HepG2 (cell line): ENCODE data around the gene ZMYND8. TPM values are rescaled to one million over a fixed set of nuclear protein-coding genes. Genes with fewer than 3 reads are reported as not detected.

Experiments used
- HES4 ChIP-seq: sonication (generic); formaldehyde crosslinking; IDR thresholded peaks from 2 replicates; pipeline ENCODE4 v1.9.0; 2021; ENCODE audit warnings: mild to moderate bottlenecking, missing genetic modification reagents, borderline replicate concordance
- KLF6 ChIP-seq: IDR thresholded peaks from 2 replicates; pipeline ENCODE4 v1.8.0; 2016; ENCODE audit warnings: missing biosample characterization, missing genetic modification reagents
- MAX ChIP-seq: IDR thresholded peaks from 2 replicates; pipeline ENCODE4 v1.6.1; 2012; ENCODE audit warnings: inconsistent platforms
- MTA1 ChIP-seq: sonication (generic); formaldehyde crosslinking; IDR thresholded peaks from 2 replicates; pipeline ENCODE4 v1.4.0; 2020; ENCODE audit warnings: missing genetic modification reagents, mild to moderate bottlenecking, borderline replicate concordance
- PRPF4 ChIP-seq: fragments of 200-400 bp; formaldehyde crosslinking; IDR thresholded peaks from 2 replicates; pipeline ENCODE4 v1.6.1; 2016; ENCODE audit warnings: low read length, low read depth; ENCODE audit not compliant: poor library complexity, severe bottlenecking
- SAFB2 ChIP-seq: sonication (generic); formaldehyde crosslinking; IDR thresholded peaks from 2 replicates; pipeline ENCODE4 v1.5.1; 2020; ENCODE audit warnings: missing genetic modification reagents, low read depth, mild to moderate bottlenecking, borderline replicate concordance
- STAG1 ChIP-seq: sonication (generic); formaldehyde crosslinking; IDR thresholded peaks from 2 replicates; pipeline ENCODE4 v1.4.0; 2020; ENCODE audit warnings: missing genetic modification reagents
- TBX2 ChIP-seq: sonication (generic); formaldehyde crosslinking; IDR thresholded peaks from 2 replicates; pipeline ENCODE4 v1.5.0; 2020; ENCODE audit warnings: missing genetic modification reagents, mild to moderate bottlenecking, borderline replicate concordance
- UBTF ChIP-seq: sonication (generic); formaldehyde crosslinking; IDR thresholded peaks from 2 replicates; pipeline ENCODE4 v1.4.0; 2020; ENCODE audit warnings: mild to moderate bottlenecking, missing genetic modification reagents
- ZBTB7A ChIP-seq: sonication (generic); formaldehyde crosslinking; IDR thresholded peaks from 2 replicates; pipeline ENCODE4 v1.8.0; 2022; ENCODE audit warnings: mild to moderate bottlenecking, missing genetic modification reagents
- ZMYM2 ChIP-seq: sonication (generic); formaldehyde crosslinking; IDR thresholded peaks from 2 replicates; pipeline ENCODE4 v1.8.0; 2022; ENCODE audit warnings: mild to moderate bottlenecking, missing genetic modification reagents
- ZMYM3 ChIP-seq: sonication (generic); formaldehyde crosslinking; IDR thresholded peaks from 2 replicates; pipeline ENCODE4 v1.5.1; 2020; ENCODE audit warnings: mild to moderate bottlenecking, missing genetic modification reagents
- ZNF101 ChIP-seq: sonication (generic); formaldehyde crosslinking; IDR thresholded peaks from 2 replicates; pipeline ENCODE4 v1.4.0; 2020; ENCODE audit warnings: mild to moderate bottlenecking, low read depth, missing genetic modification reagents, borderline replicate concordance
- ZNF318 ChIP-seq: sonication (generic); formaldehyde crosslinking; IDR thresholded peaks from 2 replicates; pipeline ENCODE4 v1.4.0; 2020; ENCODE audit warnings: mild to moderate bottlenecking, missing genetic modification reagents
- ZNF605 ChIP-seq: sonication (generic); formaldehyde crosslinking; IDR thresholded peaks from 2 replicates; pipeline ENCODE4 v1.8.0; 2022; ENCODE audit warnings: mild to moderate bottlenecking, missing genetic modification reagents
- ZNF629 ChIP-seq: sonication (generic); formaldehyde crosslinking; conservative IDR thresholded peaks from 2 replicates; pipeline ENCODE4 v1.5.0; 2020; ENCODE audit warnings: missing genetic modification reagents
- ZNF737 ChIP-seq: sonication (generic); formaldehyde crosslinking; IDR thresholded peaks from 2 replicates; pipeline ENCODE4 v1.5.0; 2020; ENCODE audit warnings: missing genetic modification reagents, mild to moderate bottlenecking, borderline replicate concordance
- ZSCAN25 ChIP-seq: sonication (generic); formaldehyde crosslinking; IDR thresholded peaks from 2 replicates; pipeline ENCODE4 v1.8.0; 2022; ENCODE audit warnings: mild to moderate bottlenecking, missing genetic modification reagents
- polyA plus RNA-seq, 8 experiments: library from polyadenylated mRNA; depleted of rRNA in 3 of 8; stranded (reverse) in 7 of 8; unstranded in 1 of 8; fragments of >200 nt; fragmentation: Illumina TruSeq in 4 of 8; extraction: Trizol in 4 of 8; gene quantifications; 2 replicates each; pipeline versions ENCODE4 v1.2.1 to v1.2.3, GENCODE V29; 2011 to 2016; ENCODE audit warnings: low read depth in 4 of 8, missing spikeins in 1 of 8, mixed read lengths in 1 of 8; ENCODE audit not compliant: insufficient read depth in 1 of 8
- total RNA-seq, 5 experiments: library from RNA; depleted of rRNA; stranded (reverse); fragments of >200 nt; fragmentation: Illumina TruSeq; extraction: Trizol; gene quantifications; 2 replicates each; pipeline ENCODE4 v1.2.3, GENCODE V29; 2016; ENCODE audit warnings: low read depth in 1 of 5

Gene ZMYND8
- total and polyA plus RNA-seq, 2 of the 13 experiments (the other 11 are each of a cell fraction or from before 2014, with no cell fraction given), result 53.9 to 84.7 TPM

GRCh38 chr20:47338131-47338628 lies 18.3 kb downstream of the ZMYND8 start (continued):
- no peak for TF ChIP-seq TBX2
- TF ChIP-seq STAG1 (CRISPR knock-in tag), result 0 out of 2 replicates have a peak, but pooled peaks have one; percentile 3
- peak; percentile 20 for TF ChIP-seq PRPF4
- no peak for TF ChIP-seq KLF6 (CRISPR knock-in tag)
- TF ChIP-seq ZMYM3 (CRISPR knock-in tag), result 0 out of 2 replicates have a peak, but pooled peaks have one; percentile 19
- 0 out of 2 replicates have a peak, but pooled peaks have one; percentile 37 for TF ChIP-seq HES4
- 0 out of 2 replicates have a peak, but pooled peaks have one; percentile 18 for TF ChIP-seq MAX
- TF ChIP-seq ZNF629 (CRISPR knock-in tag), result peak; percentile 55; the same call in 1 of the 2 replicates
- no peak for TF ChIP-seq ZSCAN25 (CRISPR knock-in tag)
- peak; percentile 77; the same call in 1 of the 2 replicates for TF ChIP-seq MTA1
- TF ChIP-seq ZNF737, result no peak
- 0 out of 2 replicates have a peak, but pooled peaks have one; percentile 52 for TF ChIP-seq ZNF101
- TF ChIP-seq ZNF318, result peak; percentile 29; the same call in 1 of the 2 replicates
- TF ChIP-seq ZBTB7A (CRISPR knock-in tag), result peak; percentile 16; the same call in 1 of the 2 replicates
- 0 out of 2 replicates have a peak, but pooled peaks have one; percentile 16 for TF ChIP-seq ZNF605
- no peak for TF ChIP-seq UBTF (CRISPR knock-in tag)
- peak; percentile 50; the same call in 1 of the 2 replicates for TF ChIP-seq SAFB2 (CRISPR knock-in tag)
- TF ChIP-seq ZMYM2 (CRISPR knock-in tag), result 0 out of 2 replicates have a peak, but pooled peaks have one; percentile 28
